GM18502 (cell line): ENCODE data around the gene MC2R.
A peak's percentile ranks its signal among the peaks of the same experiment; 100 is the strongest.
"Not testable (repeated sequence)": the region's sequence is repeated elsewhere in the genome, so short reads cannot be mapped to it uniquely, and the experiment has no call there.

Experiments
- ATAC-seq: cut with Tn5 transposase; IDR thresholded peaks from one replicate; pipeline ENCODE4 v1.9.1; 2021; ENCODE audit warnings: mild to moderate bottlenecking; ENCODE audit not compliant: unreplicated experiment, poor library complexity

The MC2R gene

GRCh38 chr18:13894531-13894930 is 20.8 kb downstream of the MC2R start:
- ATAC-seq = no peak

GRCh38 chr18:13893418-13893760 is 21.9 kb downstream of the MC2R start:
- ATAC-seq = peak; percentile 97

GRCh38 chr18:13892098-13892497 is 23.2 kb downstream of the MC2R start:
- ATAC-seq = no peak

- no peak for ATAC-seq
Measured at GRCh38 chr18:13890761-13891361, 24.5 kb downstream of the MC2R start.

GRCh38 chr18:13889671-13890070 is 25.7 kb downstream of the MC2R start:
- no peak for ATAC-seq

- ATAC-seq = no peak
Measured at GRCh38 chr18:13888191-13888716, 27.1 kb downstream of the MC2R start.

GRCh38 chr18:13885009-13885408 is 30.3 kb downstream of the MC2R start:
- no peak for ATAC-seq

GRCh38 chr18:13879937-13880336 is 35.4 kb downstream of the MC2R start:
- no peak for ATAC-seq

GRCh38 chr18:13879492-13879891 is 35.8 kb downstream of the MC2R start:
- ATAC-seq = no peak

GRCh38 chr18:13878857-13879256 is 36.5 kb downstream of the MC2R start:
- ATAC-seq = no peak

GRCh38 chr18:13877157-13877556 is 38.2 kb downstream of the MC2R start:
- no peak for ATAC-seq

GRCh38 chr18:13874558-13874957 is 40.8 kb downstream of the MC2R start:
- ATAC-seq = no peak

GRCh38 chr18:13872932-13873331 is 42.4 kb downstream of the MC2R start:
- no peak for ATAC-seq

GRCh38 chr18:13872373-13872772 is 43.0 kb downstream of the MC2R start:
- no peak for ATAC-seq

GRCh38 chr18:13871701-13872100 is 43.6 kb downstream of the MC2R start:
- ATAC-seq = no peak

GRCh38 chr18:13868501-13869271 is 46.6 kb downstream of the MC2R start:
- ATAC-seq = no peak

GRCh38 chr18:13862898-13863297 is 52.4 kb downstream of the MC2R start:
- not testable (repeated sequence) for ATAC-seq

- no peak for ATAC-seq
Measured at GRCh38 chr18:13849791-13850190, 65.5 kb downstream of the MC2R start.

GRCh38 chr18:13836559-13836958 is 78.8 kb downstream of the MC2R start:
- ATAC-seq = no peak

- no peak for ATAC-seq
Measured at GRCh38 chr18:13835202-13835601, 80.1 kb downstream of the MC2R start.

- ATAC-seq = no peak
Measured at GRCh38 chr18:13834496-13835015, 80.8 kb downstream of the MC2R start.
